Vagina (tissue), 2 donors: ENCODE results near the gene SRGAP3. TPM values are rescaled to one million over a fixed set of nuclear protein-coding genes. Genes with fewer than 3 reads are reported as not detected.

Experiments
- DNase-seq, 2 donors: peaks; one replicate each; pipeline ENCODE4 v3.0.0-alpha.2; 2017; ENCODE audit errors: extremely low spot score in 2 of 2
- H3K27ac ChIP-seq: fragments of 200-600 bp; sonication (generic); one replicate; pipeline ENCODE4 v1.5.1; 2019
- H3K27me3 ChIP-seq: fragments of 200-600 bp; sonication (generic); one replicate; pipeline ENCODE4 v1.5.1; 2019
- H3K36me3 ChIP-seq, 2 donors: fragments of 200-600 bp; sonication (generic); one replicate each; pipeline ENCODE4 v1.5.1; 2017 to 2019
- H3K4me1 ChIP-seq: fragments of 200-600 bp; sonication (generic); one replicate; pipeline ENCODE4 v1.5.1; 2019
- H3K4me3 ChIP-seq, 2 donors: fragments of 200-600 bp; sonication (generic); 1 replicate in 1 of 2; 2 replicates in 1 of 2; pipeline ENCODE4 v1.5.1; 2016 to 2019
- H3K9me3 ChIP-seq: fragments of 200-600 bp; sonication (generic); one replicate; pipeline ENCODE4 v1.5.1; 2019
- POLR2A ChIP-seq, 2 donors: fragments of 450-650 bp; IDR thresholded peaks; one replicate each; pipeline ENCODE4 v1.6.1; 2017; ENCODE audit warnings: antibody characterized with exemption in 2 of 2, mild to moderate bottlenecking in 2 of 2, moderate library complexity in 2 of 2
- POLR2AphosphoS5 ChIP-seq, 2 donors: sonication (generic); formaldehyde crosslinking; IDR thresholded peaks; one replicate each; pipeline ENCODE4 v1.9.0; 2017; ENCODE audit warnings: antibody characterized with exemption in 2 of 2, mild to moderate bottlenecking in 2 of 2, low read depth in 1 of 2; ENCODE audit not compliant: insufficient read depth in 1 of 2
- intact Hi-C: fragments of 100-400 bp; cut with DNase I; formaldehyde crosslinking; loops from one replicate; pipeline ENCODE4 v1.15.1; 2023
- total RNA-seq: library from RNA; depleted of rRNA; stranded (reverse); fragments of >200 nt; gene quantifications from one replicate; pipeline ENCODE4 v1.2.3, GENCODE V29; 2016
- TF ChIP-seq, protein P1 (sequence below), 3 experiments: fragments of 450-650 bp in 2 of 3; fragments of 200-600 bp in 1 of 3; sonication (generic) in 1 of 3; IDR thresholded peaks; one replicate each; pipeline ENCODE4 v1.5.1; 2017 to 2019; ENCODE audit warnings: antibody characterized with exemption in 3 of 3, mild to moderate bottlenecking in 2 of 3, moderate library complexity in 2 of 3

SRGAP3 gene
- total RNA-seq, 1 donor from 2014 or later = 20.6 TPM

DNA sequence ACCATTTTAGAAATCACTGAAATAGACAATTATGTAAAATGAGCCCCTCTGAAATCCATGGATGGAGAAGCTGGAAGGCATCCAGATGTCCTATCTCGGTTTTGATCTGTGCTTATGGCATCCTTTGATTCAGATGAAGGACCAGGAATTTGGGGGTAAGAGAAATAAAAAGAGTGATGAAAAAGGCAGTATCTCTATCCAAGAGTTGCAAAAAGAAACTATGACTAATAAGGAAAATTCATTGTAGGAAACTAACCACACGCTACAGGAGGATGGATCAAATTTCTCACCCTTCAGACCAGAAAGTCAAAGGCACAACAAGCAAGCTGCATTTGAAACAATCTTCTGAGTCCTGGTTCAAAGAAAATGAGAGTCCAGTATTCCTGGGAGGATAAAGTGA is 34.8 kb downstream of the SRGAP3 start:
- Histone ChIP-seq H3K36me3 (no peaks in the 10 kb centered on the region), H3K4me1 (no peaks in the 10 kb centered on the region), H3K27me3 (no peaks in the 10 kb centered on the region), H3K27ac (peak overlapping the region; percentile 43), H3K9me3 (no peaks in the 10 kb centered on the region), H3K4me3 (no peak overlapping the region)
- intact Hi-C loops = loop anchor here (5.0 kb wide), 1 partner anchor 1143 kb away; no protein-coding TSS in a partner anchor
- no peak for DNase-seq
- TF ChIP-seq, protein P1, sequence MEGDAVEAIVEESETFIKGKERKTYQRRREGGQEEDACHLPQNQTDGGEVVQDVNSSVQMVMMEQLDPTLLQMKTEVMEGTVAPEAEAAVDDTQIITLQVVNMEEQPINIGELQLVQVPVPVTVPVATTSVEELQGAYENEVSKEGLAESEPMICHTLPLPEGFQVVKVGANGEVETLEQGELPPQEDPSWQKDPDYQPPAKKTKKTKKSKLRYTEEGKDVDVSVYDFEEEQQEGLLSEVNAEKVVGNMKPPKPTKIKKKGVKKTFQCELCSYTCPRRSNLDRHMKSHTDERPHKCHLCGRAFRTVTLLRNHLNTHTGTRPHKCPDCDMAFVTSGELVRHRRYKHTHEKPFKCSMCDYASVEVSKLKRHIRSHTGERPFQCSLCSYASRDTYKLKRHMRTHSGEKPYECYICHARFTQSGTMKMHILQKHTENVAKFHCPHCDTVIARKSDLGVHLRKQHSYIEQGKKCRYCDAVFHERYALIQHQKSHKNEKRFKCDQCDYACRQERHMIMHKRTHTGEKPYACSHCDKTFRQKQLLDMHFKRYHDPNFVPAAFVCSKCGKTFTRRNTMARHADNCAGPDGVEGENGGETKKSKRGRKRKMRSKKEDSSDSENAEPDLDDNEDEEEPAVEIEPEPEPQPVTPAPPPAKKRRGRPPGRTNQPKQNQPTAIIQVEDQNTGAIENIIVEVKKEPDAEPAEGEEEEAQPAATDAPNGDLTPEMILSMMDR (IDR thresholded peaks at IDR 0.05) = no peak
- TF ChIP-seq POLR2AphosphoS5 (IDR thresholded peaks at IDR 0.05; ENCODE audit: insufficient read depth in 1 of 2, low read depth in 1 of 2) (peak in 1 of 2 donors; percentile 31), POLR2A (IDR thresholded peaks at IDR 0.05) (no peak)

DNA sequence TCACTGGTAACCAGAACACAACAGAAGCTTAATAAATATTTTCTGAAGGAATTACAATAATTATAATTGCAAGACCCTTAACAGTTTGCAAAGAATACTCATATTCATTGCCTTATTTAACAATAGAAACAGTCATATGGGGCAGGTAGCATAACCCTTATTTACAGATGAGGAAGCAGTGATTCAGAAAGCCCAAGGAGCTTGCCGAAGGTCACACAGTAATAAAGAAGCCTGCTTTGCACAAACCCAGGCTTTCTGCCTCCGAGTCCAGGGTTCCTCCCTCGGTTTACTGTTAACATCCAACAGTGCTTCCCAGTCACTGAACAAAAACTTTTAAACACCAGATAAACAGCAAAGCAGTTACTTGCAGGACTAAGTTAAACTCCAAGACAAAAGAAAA is 35.3 kb downstream of the SRGAP3 start:
- Histone ChIP-seq H3K4me1 (no peaks in the 10 kb centered on the region), H3K36me3 (no peaks in the 10 kb centered on the region), H3K9me3 (no peaks in the 10 kb centered on the region), H3K4me3 (no peak overlapping the region), H3K27ac (peak overlapping the region; percentile 43), H3K27me3 (no peaks in the 10 kb centered on the region)
- no peak for DNase-seq
- TF ChIP-seq POLR2A (IDR thresholded peaks at IDR 0.05) = no peak
- TF ChIP-seq POLR2AphosphoS5 (IDR thresholded peaks at IDR 0.05; ENCODE audit: insufficient read depth in 1 of 2, low read depth in 1 of 2) = no peak
- TF ChIP-seq, protein P1 (IDR thresholded peaks at IDR 0.05) = no peak
- intact Hi-C loops = loop anchor here (5.0 kb wide), 1 partner anchor 1143 kb away; no protein-coding TSS in a partner anchor

DNA sequence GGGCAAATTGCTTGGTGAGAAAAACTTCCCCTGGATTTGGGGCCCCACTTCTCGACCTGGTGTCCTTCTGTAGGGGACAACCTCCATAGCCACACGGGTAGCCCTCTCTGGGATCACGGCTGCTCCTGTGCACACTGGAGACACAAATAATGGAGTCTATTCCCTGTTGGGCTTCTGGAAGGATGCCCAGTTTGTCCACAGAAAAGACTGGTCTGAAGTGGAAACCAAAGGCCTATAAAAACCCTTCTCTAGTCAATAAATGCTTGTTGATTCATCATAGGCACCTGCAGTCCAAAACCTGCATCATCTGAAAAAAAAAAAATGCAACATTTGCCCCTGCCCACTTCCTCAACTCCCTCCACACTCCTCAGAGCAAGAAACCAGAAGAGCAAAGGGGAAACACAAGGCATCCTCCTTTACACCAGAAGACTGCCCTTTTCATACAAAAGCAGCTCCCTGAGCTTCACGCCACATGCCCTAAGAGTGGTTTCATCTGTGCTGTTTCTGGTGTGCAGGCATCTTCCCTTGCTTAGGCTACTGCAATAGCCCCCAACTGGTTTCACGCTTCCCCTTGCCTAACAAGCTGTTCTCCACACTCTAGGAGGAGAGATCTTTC is 36.3 kb downstream of the SRGAP3 start:
- Histone ChIP-seq H3K27ac (no peak overlapping the region), H3K4me3 (no peak overlapping the region), H3K36me3 (no peaks in the 10 kb centered on the region), H3K9me3 (no peaks in the 10 kb centered on the region), H3K4me1 (no peaks in the 10 kb centered on the region), H3K27me3 (no peaks in the 10 kb centered on the region)
- intact Hi-C loops = loop anchor here (5.0 kb wide), 1 partner anchor 1144 kb away; no protein-coding TSS in a partner anchor
- no peak for DNase-seq
- TF ChIP-seq POLR2A (IDR thresholded peaks at IDR 0.05) = no peak
- TF ChIP-seq POLR2AphosphoS5 (IDR thresholded peaks at IDR 0.05; ENCODE audit: insufficient read depth in 1 of 2, low read depth in 1 of 2) = no peak
- TF ChIP-seq, protein P1 (IDR thresholded peaks at IDR 0.05) = no peak

DNA sequence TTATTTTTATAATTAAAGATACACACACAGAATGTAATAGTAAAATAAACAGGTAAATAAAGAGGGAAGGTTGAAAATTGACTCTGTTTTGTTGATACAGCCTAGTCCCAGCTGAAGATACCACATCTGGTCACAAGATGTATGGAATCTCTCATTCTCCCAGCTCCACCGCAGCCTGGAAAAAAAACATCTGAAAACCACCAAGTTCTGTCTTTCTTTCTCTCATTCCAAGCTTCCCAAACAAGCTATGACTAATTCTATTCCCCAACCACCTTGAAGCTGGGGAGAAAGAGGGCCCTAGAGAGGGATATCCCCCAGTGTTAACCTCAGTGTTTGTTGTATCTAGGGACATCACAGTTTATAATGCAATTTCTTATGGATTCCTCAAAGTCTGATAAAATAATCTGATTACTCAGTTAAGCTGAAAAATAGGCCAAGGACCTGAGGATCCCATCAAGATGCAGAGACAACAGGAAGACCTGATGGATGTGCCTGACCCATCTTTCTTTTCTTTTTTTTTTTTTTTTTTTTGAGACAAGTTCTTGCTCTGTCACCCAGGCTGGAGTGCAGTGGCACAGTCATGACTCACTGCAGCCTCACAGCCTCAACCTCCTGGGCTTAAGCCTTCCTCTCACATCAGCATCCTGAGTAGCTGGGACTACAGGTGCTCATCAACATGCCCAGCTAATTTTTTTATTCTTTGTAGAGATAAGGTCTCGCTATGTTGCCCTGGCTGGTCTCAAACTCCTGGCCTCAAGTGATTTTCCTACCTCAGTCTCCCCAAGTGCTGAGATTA is 38.1 kb downstream of the SRGAP3 start:
- H3K4me1 ChIP-seq = no peaks in the 10 kb centered on the region

More for the DNA sequence above, 38.1 kb downstream of the SRGAP3 start:
- H3K9me3 ChIP-seq = no peaks in the 10 kb centered on the region
- no peak overlapping the region for H3K4me3 ChIP-seq
- DNase-seq = no peak
- no peaks in the 10 kb centered on the region for H3K27me3 ChIP-seq
- TF ChIP-seq, protein P1 (IDR thresholded peaks at IDR 0.05) = no peak
- no peak for TF ChIP-seq POLR2AphosphoS5 (IDR thresholded peaks at IDR 0.05; ENCODE audit: insufficient read depth in 1 of 2, low read depth in 1 of 2)
- no peak for TF ChIP-seq POLR2A (IDR thresholded peaks at IDR 0.05)
- intact Hi-C loops = loop anchor here (5.0 kb wide), 1 partner anchor 1146 kb away; no protein-coding TSS in a partner anchor
- no peak overlapping the region for H3K27ac ChIP-seq
- no peaks in the 10 kb centered on the region for H3K36me3 ChIP-seq
